Measurements from ENCODE around the gene BPNT1.

- TF ChIP-seq CTCF (IDR thresholded peaks at IDR 0.05 in 4 of 5, conservative IDR thresholded peaks at IDR 0.05 in 1 of 5) (no peak), POLR2A (IDR thresholded peaks at IDR 0.05) (no peak)
These were observed 45.9 kb downstream of the BPNT1 start for GRCh38 chr1:220043646-220044045.

Data from gastrocnemius medialis (tissue), 4 donors.